ENCODE measurements around the gene ADCK2.
"Not testable (repeated sequence)": the region's sequence is repeated elsewhere in the genome, so short reads cannot be mapped to it uniquely, and the experiment has no call there.

The ADCK2 gene

DNA sequence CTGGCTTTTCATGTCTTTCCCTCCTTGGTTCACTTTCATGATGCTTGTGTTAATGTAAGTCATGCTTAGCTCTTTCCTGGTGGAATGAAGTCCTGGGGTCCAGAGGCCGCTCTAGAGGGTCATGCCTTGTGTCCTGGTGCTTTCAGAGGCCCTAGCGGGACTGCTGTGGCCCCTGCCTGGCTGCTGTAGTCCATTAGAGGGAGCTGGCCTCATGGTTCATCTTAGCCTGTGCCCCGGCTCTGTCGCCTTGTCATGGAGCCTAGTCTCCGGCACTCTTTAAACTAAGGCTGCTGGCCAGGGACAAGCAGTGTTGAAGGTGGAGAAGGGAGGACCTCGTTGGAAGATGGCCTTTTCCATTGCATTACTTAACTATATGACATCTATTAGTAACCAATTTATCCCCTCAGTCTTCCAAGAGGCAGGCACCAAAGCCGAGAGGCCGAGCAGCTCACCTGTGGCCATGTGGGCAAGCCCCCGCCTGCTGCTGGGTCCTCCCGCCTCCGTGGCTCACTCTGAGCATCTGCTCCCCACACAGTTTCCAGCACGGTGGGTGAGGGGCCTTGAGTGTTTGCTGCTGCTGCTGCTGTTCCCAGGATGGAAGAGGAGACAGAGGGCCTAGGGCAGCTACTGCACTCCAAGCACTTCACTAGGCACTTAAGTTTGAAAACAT, 18.8 kb downstream of the ADCK2 start:
- no peak for DNase-seq (ENCODE audit: low read depth, low spot score)

DNA sequence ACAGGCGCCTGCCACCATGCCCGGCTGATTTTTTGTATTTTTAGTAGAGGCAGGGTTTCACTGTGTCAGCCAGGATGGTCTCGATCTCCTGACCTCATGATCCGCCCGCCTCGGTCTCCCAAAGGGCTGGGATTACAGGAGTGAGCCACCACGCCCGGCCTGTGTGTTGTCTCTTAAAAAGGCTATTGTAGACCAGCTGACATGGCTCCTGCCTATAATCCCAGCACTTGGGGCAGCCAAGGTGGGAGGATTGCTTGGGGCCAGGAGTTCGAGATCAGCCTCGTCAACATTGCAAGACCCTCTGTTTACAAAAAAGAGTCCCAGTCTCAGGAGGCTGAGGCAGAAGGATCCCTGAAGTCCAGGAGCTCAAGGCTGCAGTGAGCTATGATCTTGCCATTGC, 21.1 kb downstream of the ADCK2 start:
- DNase-seq (ENCODE audit: low read depth, low spot score): not testable (repeated sequence)

DNA sequence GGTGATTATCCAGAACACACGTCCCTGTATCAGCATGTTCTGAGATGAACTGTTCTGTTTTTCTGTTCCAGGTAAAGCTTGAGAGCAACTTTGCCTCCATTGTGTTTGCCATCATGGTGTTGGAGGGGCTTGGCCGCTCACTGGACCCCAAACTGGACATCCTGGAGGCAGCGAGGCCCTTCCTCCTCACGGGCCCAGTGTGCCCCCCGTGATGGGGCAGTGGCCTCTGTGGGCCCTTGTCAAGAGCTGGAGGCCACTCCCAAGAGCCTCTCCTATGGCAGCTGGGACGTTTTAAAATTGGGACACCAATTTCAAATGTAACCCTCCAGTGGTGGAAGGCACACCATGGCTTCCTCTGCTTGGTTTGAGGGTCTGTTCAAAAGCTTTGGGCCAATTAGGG, 21.8 kb downstream of the ADCK2 start:
- DNase-seq (ENCODE audit: low read depth, low spot score): no peak

DNA sequence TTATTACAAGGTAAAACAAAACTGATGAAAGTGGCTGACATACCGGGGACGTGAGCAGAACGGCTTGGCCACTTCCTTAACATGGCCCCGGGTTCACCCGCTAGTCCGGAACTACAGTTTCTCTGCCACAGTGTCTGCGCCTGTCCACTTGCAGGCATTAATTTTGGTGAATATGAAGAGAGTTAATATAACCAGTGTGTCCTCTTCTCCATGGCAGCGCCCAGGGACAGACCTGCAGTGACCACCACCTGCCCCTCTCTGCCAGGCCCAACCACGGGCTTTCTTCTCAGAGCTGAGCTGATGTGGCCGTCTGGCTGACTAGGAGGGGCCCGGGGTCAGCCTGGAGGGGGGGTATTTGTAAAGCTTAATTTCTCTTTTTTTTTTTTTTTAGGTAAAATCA, 22.6 kb downstream of the ADCK2 start:
- no peak for DNase-seq (ENCODE audit: low read depth, low spot score)

DNA sequence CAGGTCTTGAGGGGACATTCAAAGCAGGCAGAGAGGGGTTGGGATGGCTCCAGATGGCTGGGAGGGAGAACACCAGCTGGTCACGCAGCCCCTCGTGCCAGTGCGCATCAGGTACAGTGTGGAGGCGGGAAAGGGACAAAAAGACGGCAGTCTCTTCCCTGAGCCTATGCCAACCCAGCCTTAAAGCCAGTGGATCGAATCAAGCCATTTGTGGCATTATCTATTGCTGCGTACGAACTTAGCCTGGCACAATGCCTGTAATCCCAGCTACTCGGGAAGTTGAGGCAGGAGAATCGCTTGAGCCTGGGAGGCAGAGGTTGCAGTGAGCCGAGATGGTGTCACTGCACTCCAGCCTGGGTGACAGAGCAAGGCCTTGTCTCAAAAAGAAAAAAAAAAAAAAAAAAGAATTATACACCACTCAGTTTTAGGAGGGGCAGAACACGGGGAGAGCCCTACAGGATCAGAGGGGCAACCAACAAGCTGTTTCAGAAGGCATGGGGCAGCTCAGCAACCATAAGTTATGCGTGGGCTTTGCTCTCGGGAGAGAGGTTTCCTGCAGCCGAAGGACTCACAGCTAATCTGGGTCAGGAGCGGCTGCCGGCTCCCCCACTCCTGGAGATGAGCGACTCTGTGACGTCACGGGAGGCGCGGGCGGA, 23.4 kb downstream of the ADCK2 start:
- DNase-seq (ENCODE audit: low read depth, low spot score): peak; percentile 77

DNA sequence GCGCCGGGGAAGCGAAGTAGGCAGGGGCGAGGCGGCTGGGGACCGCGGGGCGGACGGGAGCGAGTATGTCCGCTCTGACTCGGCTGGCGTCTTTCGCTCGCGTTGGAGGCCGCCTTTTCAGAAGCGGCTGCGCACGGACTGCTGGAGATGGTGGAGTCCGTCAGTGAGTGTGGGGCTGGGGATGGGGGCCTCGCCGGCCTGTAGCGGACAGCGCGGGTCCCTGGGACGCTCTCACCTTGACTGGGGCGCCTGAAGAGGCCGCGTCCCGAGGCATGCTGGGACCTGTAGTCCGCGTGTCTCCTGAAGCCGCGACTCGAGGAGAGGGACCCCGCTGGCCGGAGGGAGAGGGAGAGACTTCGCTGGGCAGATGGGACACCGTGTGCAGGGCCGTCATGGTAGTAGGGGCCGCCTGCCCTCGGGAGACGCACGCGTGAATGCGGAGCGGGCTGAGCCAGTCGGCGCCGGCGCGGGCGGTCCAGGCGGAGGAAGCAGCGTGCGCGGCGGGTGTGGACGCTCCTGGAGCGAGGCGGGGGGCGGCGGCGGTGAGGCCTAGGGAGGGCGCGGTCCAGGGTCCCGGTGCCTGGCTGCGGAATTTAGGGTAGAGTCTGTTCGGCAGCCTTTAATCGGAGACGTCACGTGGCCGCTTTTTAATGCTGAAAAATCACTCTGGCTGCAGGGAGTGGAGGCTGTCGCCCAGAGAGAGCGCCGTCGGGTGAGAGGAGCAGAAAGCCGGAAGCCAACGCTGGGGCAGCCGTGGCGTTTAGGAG, 24.1 kb downstream of the ADCK2 start, which contains the start of gene NDUFB2:
NDUFB2 (plus strand) TSS at position 29 of the 767 bp plus-strand sequence; CDS start at position 66, 37 bp downstream.
- DNase-seq (ENCODE audit: low read depth, low spot score): peak; percentile 52

DNA sequence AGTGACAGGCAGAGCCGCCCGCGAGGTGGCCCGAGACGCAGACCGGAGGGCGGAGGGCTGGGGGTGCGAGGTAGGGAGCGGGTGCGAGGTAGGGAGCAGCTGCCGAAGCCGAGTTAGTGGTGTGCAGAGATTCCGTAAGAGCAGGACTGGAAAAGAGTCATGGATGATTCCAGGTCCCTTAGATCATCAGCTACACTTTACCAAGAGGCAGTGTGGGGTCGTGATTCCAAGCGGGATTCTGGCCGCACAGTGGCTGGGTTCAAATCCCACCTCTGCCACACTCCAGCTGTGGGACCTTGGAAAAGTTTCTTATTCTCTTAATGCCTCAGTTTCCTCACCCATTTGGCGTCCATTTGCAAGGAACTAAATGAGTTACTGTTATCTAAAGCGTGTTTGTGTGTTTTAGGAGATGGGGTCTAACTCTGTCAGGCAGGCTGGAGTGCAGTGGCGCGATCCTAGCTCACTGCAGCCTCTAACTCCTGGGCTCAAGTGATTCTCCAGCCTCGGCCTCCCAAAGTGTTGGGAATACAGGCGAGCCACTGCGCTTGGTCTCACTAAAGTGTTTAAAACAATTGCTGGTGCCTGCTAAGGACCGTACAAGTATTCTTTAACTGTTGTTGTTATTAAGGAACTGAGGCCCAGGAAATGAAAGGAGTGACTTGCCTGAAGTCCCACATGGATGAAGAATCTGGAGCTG, 24.9 kb downstream of the ADCK2 start:
- DNase-seq (ENCODE audit: low read depth, low spot score): no peak

DNA sequence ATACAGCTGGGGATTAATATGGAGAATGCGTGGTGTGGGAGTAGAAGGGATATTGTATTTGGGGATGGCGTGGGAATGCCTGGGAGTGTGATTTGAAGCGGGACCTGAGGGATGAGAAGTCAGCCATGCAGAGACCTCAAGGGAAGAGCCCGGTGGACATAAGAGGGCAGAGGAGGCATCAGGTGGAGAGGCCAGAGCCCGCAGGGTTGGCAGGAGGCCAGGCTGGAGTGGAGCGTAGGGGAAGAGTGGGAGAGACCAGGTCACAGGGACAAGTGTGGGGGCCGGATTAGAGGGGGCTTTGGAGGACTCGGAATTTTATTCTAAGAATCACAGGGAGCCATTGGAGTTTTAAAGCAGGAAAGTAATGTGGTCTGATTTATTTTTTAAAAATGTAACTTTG, 25.7 kb downstream of the ADCK2 start:
- DNase-seq (ENCODE audit: low read depth, low spot score): no peak

DNA sequence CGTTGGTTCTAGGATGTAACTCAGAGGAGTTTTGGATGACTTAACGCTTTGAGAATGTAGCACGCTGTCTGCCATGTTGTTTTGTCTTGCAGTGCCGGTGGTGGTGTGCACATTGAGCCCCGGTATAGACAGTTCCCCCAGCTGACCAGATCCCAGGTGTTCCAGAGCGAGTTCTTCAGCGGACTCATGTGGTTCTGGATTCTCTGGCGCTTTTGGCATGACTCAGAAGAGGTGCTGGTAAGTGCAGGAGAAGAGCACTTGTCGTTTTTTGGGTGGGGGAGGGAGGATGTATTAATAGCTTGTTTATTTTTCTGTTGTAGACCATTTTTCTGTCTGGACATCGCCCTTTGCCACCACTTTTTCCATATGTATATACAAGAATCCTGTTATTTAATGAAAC, 30.0 kb downstream of the ADCK2 start:
- DNase-seq (ENCODE audit: low read depth, low spot score): no peak

DNA sequence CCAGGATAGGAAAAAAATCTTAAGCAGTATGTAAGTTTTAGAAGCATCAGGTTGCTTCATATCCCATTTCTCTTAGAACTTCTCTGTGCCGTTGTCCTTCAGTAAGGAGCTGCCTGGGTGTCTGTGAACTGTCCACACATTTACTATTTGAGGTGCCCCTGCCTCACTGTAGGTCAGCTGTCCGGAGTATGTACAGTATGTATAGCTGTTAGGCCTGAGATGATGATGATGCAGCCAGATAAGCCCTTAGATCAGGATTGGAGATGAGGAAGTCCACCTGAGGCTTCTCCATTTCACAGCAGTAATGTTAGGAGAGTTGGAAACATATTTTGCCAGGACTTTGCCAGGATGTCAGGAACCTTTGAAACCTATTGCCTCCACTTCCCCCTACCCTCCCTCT, 31.5 kb downstream of the ADCK2 start:
- no peak for DNase-seq (ENCODE audit: low read depth, low spot score)

DNA sequence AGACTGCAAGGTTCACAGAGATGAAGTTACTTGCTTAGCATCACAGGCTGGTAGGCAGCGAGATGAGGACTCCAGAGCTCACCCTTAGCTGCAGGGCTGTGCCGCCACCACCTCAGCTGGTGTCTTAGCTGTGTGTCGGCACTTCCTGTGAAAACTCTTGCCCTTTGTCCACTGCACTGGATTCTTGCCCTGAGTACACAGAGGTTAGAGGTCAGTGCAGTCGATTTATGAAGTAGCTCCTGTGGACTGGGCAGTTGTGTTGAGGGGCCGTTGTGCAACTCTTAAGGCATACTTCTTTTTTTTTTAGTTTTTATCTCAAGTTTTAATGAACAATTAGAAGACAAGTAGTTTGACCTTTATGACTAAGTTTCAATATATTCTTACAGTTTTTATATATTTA, 34.4 kb downstream of the ADCK2 start:
- no peak for DNase-seq (ENCODE audit: low read depth, low spot score)

DNA sequence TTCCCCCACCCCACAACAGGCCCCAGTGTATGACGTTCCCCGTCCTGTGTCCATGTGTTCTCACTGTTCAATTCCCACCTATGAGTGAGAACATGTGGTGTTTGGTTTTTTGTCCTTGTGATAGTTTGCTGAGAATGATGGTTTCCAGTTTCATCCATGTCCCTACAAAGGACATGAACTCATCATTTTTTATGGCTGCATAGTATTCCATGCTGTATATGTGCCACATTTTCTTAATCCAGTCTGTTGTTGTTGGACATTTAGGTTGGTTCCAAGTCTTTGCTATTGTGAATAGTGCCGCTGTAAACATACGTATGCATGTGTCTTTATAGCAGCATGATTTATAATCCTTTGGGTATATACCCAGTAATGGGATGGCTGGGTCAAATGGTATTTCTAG, 36.0 kb downstream of the ADCK2 start:
- not testable (repeated sequence) for DNase-seq (ENCODE audit: low read depth, low spot score)

DNA sequence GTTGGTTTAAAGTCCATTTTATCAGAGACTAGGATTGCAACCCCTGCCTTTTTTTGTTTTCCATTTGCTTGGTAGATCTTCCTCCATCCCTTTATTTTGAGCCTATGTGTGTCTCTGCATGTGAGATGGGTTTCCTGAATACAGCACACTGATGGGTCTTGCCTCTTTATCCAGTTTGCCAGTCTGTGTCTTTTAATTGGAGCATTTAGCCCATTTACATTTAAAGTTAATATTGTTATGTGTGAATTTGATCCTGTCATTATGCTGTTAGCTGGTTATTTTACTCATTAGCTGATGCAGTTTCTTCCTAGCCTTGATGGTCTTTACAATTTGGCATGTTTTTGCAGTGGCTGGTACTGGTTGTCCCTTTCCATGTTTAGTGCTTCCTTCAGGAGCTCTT, 39.6 kb downstream of the ADCK2 start:
- not testable (repeated sequence) for DNase-seq (ENCODE audit: low read depth, low spot score)

DNA sequence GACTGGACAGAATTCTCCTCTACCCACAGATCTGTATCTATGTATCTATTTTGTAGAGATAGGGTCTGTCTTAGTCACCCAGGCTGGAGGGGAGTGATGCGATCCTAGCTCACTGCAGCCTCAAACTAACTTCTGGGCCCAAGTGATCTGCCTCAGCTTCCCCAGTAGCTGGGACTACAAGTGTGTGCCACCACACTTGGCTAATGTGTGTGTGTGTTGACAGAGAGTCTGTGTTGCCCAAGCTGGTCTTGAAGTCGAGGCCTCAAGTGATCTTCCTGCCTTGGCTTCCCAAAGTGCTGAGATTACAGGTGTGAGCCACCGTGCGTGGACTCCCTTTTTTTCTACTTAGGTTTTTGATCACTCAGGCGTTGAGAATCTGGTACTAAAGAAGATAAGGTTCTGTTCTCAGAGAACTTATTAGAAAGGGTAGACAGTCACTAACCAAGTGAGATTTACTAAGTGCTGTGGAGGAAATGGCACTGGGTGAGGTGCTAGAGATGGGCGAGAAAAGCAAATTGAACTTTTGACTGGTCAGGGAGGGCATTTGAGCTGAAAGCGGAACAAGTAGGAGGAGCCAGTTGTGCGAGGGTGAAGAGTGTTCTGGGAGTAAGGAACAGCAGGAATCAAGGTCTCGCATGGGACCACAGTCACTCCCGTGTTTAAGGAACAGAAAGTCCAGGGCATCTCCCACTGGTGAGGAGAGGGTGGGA, 41.7 kb downstream of the ADCK2 start:
- DNase-seq (ENCODE audit: low read depth, low spot score): no peak

DNA sequence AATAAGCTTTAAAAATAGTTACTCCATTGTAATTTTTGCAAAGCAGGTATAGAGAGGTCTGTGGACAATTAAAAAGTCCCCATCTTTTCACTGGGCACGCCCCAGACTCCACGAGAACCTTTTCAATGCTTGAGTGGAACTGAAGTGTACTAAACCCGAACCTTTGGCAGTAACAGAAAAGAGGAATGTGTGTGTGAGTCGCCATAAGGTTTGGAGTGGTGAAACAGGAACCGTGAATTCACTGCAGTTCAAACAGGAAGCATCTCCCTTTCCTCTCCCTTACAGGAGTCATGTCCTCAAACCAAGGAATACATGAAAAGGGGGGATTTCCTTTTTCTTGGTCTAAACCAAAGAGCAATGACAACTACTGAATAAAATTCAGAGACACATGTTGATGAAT, 47.0 kb downstream of the ADCK2 start:
- no peak for DNase-seq (ENCODE audit: low read depth, low spot score)

DNA sequence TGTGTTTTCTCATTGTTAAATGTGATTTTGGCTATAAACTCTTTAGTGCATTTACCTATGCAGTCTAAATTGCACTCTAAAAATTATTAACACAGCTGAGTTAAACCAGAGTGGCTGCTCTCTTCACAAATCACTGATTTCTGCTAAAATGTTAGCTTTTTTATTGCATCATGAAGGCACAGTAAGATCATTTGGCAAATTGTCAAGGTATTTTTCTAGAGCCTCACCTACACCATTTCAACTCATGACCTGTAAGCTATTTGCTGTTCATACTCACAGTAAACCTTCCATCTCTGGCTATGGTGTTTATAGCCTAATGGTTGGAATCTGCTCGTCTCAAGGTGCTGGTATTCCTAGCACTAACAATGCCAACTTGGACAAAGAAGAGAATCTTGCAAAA, 49.5 kb downstream of the ADCK2 start:
- no peak for DNase-seq (ENCODE audit: low read depth, low spot score)

DNA sequence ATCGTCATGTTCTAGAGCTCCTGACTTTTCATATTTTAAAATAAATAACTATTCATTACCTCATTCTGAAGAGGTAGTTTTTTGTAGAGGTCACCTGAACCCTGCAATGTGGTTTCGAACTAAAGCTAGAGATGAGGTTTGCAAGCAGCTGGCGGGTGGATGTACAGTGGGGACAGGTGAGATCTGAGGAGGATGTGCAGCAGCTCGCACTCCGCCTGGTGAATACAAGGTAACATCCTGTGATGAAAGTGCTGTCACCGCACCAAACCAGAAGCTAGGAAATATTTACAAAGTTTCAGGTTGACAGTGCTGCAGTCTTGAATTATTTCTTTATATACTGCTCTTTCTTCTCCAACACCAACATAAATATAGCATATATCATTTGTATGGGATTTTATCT, 50.3 kb downstream of the ADCK2 start:
- no peak for DNase-seq (ENCODE audit: low read depth, low spot score)

DNA sequence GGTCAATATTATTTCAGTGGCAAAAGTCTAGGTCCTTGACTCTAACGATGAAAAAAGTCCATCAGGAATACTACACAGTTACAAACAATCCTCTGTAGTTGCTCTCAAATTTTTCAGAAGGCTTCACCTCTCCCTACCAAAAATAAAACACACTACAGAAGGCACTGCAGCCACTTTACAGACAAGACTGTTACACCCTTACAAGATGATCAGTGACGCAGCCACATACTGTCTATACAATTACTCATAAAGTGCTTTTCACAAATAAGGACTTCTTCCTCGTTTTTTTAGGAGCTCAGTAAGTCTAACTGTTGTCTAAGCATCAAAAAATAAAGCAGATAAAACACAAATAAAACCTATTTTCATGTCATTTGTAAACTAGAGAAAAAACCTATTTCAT, 50.8 kb downstream of the ADCK2 start:
- DNase-seq (ENCODE audit: low read depth, low spot score): no peak

DNA sequence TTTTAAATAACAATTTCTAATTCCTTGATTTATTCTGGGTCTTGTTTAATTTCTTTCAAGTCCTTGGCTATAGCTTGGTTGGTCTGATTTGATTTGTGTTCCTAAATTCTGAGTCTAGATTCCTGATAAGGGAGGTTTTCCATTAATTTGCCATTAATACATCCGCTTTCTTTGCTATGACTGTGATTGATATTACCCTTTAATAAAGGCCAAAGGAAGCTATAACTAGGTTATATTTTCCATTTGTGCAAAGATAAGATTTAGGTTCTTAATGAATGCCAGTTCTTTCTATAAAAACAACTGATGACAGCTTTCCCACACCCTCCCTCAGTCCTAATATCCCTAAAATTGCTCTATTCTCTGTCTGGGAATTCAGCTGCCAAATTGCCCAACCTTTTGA, 52.0 kb downstream of the ADCK2 start:
- no peak for DNase-seq (ENCODE audit: low read depth, low spot score)

DNA sequence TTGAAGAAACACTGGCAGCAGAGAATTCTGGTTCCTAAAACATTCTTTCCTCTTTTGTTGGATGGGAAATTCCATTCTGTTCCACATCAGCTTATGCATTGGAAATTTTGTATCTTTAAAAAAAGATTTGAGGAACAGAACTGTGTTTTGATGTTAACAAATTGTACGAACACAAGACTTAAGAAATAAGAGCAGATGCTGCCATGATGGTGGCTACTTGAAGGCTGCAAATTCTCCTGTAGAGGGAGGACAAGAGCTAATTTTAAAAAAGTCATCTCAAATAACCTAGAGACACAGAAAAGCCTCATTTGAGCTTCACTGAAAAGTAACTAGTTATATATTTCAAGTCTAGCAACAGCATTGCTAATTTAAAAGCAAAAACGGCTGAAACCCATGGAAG, 53.5 kb downstream of the ADCK2 start:
- DNase-seq (ENCODE audit: low read depth, low spot score): peak; percentile 6

DNA sequence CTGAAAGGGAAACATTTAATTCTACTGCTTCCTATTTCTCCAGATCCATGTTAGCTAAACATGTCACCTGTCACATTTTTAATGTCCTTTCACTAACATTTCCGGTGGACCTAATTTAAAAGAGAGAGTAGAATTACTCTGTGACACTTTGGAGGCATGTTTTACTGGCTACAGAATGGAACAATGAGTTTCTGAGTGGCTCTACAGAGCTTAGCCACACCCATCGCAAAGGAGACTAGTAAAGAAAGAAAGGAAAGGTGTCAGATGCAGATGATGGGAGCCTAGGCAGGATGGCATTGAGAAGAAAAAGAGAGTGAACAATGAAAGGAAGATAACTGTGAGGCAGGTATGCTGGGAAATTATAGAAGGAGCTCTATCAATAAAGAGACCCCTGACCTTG, 59.7 kb downstream of the ADCK2 start:
- no peak for DNase-seq (ENCODE audit: low read depth, low spot score)

DNA sequence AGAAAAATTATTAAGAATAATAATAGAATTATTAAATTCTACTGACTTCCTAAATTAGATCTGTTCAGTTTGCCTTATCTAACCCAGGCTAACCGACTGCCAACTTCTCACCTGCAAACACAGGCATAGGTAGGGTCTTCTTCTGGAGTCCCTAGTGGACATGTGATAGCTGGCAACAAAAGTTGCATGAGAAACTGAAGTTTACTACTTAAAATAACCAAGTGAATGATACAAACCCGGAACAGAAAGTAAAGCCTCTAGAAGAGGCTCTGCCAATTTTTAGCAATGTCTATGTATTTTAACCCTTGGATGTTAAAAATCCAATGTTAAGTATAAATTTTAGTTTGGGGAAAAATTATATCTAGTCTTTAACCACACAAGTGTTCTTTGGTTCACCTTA, 61.4 kb downstream of the ADCK2 start:
- no peak for DNase-seq (ENCODE audit: low read depth, low spot score)
